Kidney (tissue), 14 donors: ENCODE measurements around the gene ARMC7. TPM values are rescaled to one million over a fixed set of nuclear protein-coding genes. Genes with fewer than 3 reads are reported as not detected.
"Not testable (repeated sequence)": the region's sequence is repeated elsewhere in the genome, so short reads cannot be mapped to it uniquely, and the experiment has no call there.

Source experiments
- DNase-seq, 5 donors: peaks; one replicate each; pipeline ENCODE4 v3.0.0-alpha.2; 2013 to 2020
- FAIRE-seq: peaks from 2 replicates; lab custom pipeline; 2012; peaks lifted over from hg19 to GRCh38; lab: Jason Lieb, UNC
- H3K27ac ChIP-seq, 2 donors: one replicate each; pipeline ENCODE4 v1.7.0; 2013; ENCODE audit warnings: low read depth in 2 of 2, low read length in 2 of 2, inconsistent platforms in 1 of 2
- H3K27me3 ChIP-seq: one replicate; pipeline ENCODE4 v1.7.1; 2013; ENCODE audit warnings: low read length, inconsistent platforms; ENCODE audit not compliant: control insufficient read depth, insufficient read depth
- H3K36me3 ChIP-seq, 3 donors: one replicate each; pipeline versions ENCODE4 v1.7.0 to v1.7.1; 2013; ENCODE audit warnings: low read length in 3 of 3, control low read depth in 1 of 3, inconsistent platforms in 1 of 3; ENCODE audit not compliant: insufficient read depth in 3 of 3, control insufficient read depth in 2 of 3
- H3K4me1 ChIP-seq, 3 donors: one replicate each; pipeline versions ENCODE4 v1.7.0 to v1.7.1; 2013; ENCODE audit warnings: low read length in 3 of 3, inconsistent platforms in 1 of 3, low read depth in 1 of 3; ENCODE audit not compliant: control insufficient read depth in 2 of 3, insufficient read depth in 2 of 3
- H3K4me3 ChIP-seq, 3 donors: one replicate each; pipeline versions ENCODE4 v1.7.0 to v1.8.1; 2013; ENCODE audit warnings: low read length in 3 of 3, control low read depth in 1 of 3, inconsistent platforms in 1 of 3
- H3K9ac ChIP-seq, 3 donors: one replicate each; pipeline versions ENCODE4 v1.7.0 to v1.7.1; 2013; ENCODE audit warnings: low read length in 3 of 3, control low read depth in 1 of 3, inconsistent platforms in 1 of 3
- H3K9me3 ChIP-seq, 3 donors: one replicate each; pipeline versions ENCODE4 v1.7.0 to v1.7.1; 2013; ENCODE audit warnings: low read length in 3 of 3, control low read depth in 1 of 3, inconsistent platforms in 1 of 3; ENCODE audit not compliant: control insufficient read depth in 2 of 3, insufficient read depth in 1 of 3
- CTCF ChIP-seq: IDR thresholded peaks from 3 replicates; pipeline ENCODE4 v1.5.1; 2012; ENCODE audit warnings: mild to moderate bottlenecking, moderate library complexity, borderline replicate concordance; ENCODE audit not compliant: insufficient read depth; ENCODE audit errors: extremely low read depth
- intact Hi-C: fragments of 100-400 bp; cut with DNase I; formaldehyde crosslinking; loops from one replicate; pipeline ENCODE4 v1.11.1; 2022
- polyA plus RNA-seq: library from polyadenylated mRNA; stranded (reverse); fragments of 350-450 nt; fragmentation: Illumina TruSeq; extraction: RNeasy Lipid Tissue Mini Kit (QIAGEN cat#74804); gene quantifications from one replicate; pipeline ENCODE4 v1.2.3, GENCODE V29; 2014; ENCODE audit warnings: low read depth, low replicate concordance; ENCODE audit not compliant: insufficient read depth
- total RNA-seq: library from RNA; stranded (reverse); fragmentation: NEBNext Ultra II Directional; extraction: Animal tissue kit (Norgen Biotek cat#: 25700); gene quantifications from one replicate; pipeline ENCODE4 v1.2.1, GENCODE V29; 2021
- donor health status: control.
- donor health status: control.
- donor health status: control.
- donor health status: control.
- donor health status: control.
- donor health status: DM: yes; HTN: yes; CAD: no.
- donor health status: Normal renal cell carcinoma (clear cell type).

ARMC7 gene
- total and polyA plus RNA-seq, 2 donors from 2014 or later: 31.8 to 35.1 TPM

- no peak for TF ChIP-seq CTCF
- peaks cover 0 to 6% (median 6%) of the 10 kb centered on the region in 3 donors for H3K36me3 ChIP-seq
These were observed 53.3 kb downstream of the ARMC7 start for GRCh38 chr17:75163074-75163473.

GRCh38 chr17:75164606-75165005 is 54.8 kb downstream of the ARMC7 start:
- H3K4me3 ChIP-seq, H3K27me3 ChIP-seq, H3K27ac ChIP-seq, H3K9ac ChIP-seq, intact Hi-C loops, DNase-seq, FAIRE-seq, H3K4me1 ChIP-seq, H3K36me3 ChIP-seq, H3K9me3 ChIP-seq: not testable (repeated sequence)

More at GRCh38 chr17:75163074-75163473, 53.3 kb downstream of the ARMC7 start:
- intact Hi-C loops: no loop called here
- no peak overlapping the region for H3K9ac ChIP-seq
- no peaks in the 10 kb centered on the region for H3K9me3 ChIP-seq
- DNase-seq: no peak
- H3K4me3 ChIP-seq: no peak overlapping the region
- H3K4me1 ChIP-seq: no peaks in the 10 kb centered on the region
- FAIRE-seq: no peak
- H3K27ac ChIP-seq: no peak overlapping the region
- no peaks in the 10 kb centered on the region for H3K27me3 ChIP-seq

GRCh38 chr17:75168998-75169397 is 59.2 kb downstream of the ARMC7 start:
- DNase-seq (no peak), FAIRE-seq (no peak)
- TF ChIP-seq CTCF: no peak
- no peak overlapping the region for H3K9ac ChIP-seq
- H3K4me3 ChIP-seq: no peak overlapping the region
- intact Hi-C loops: no loop called here
- peaks cover 5 to 14% (median 10%) of the 10 kb centered on the region in 3 donors for H3K36me3 ChIP-seq
- no peaks in the 10 kb centered on the region for H3K27me3 ChIP-seq
- H3K4me1 ChIP-seq: no peaks in the 10 kb centered on the region
- no peak overlapping the region for H3K27ac ChIP-seq
- H3K9me3 ChIP-seq: no peaks in the 10 kb centered on the region

GRCh38 chr17:75173526-75173925 is 63.8 kb downstream of the ARMC7 start:
- DNase-seq: no peak
- H3K27me3 ChIP-seq: no peaks in the 10 kb centered on the region
- peaks cover 8 to 17% (median 8%) of the 10 kb centered on the region in 3 donors for H3K36me3 ChIP-seq
- no peaks in the 10 kb centered on the region for H3K4me1 ChIP-seq
- FAIRE-seq: no peak
- H3K4me3 ChIP-seq: no peak overlapping the region
- intact Hi-C loops: no loop called here
- TF ChIP-seq CTCF: no peak
- H3K9ac ChIP-seq: no peak overlapping the region
- no peak overlapping the region for H3K27ac ChIP-seq
- H3K9me3 ChIP-seq: no peaks in the 10 kb centered on the region
